ENCODE data around the gene MRPL46. TPM values are rescaled to one million over a fixed set of nuclear protein-coding genes. Genes with fewer than 3 reads are reported as not detected.
"Not testable (repeated sequence)": the region's sequence is repeated elsewhere in the genome, so short reads cannot be mapped to it uniquely, and the experiment has no call there.

Gene MRPL46
- total RNA-seq, 1 donor from 2014 or later = 12.0 TPM

DNA sequence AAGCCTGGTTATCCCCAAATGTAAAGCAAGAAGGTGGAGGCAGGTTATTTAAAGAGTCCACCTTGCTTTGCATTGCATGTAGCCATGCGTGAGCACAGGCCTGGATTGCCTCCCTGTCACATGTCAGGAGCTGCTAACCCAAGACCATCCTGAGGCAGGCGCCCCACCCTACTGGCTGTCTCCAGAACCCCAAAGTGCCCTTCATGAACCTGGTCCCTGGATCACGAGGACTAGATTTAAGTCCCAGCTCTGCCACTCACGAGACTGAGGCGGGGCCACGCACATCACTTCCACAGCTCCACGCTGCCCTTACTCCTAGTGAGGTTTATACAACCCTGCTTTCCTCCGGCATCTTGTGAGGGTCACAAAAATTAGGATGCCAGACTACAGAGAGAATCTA lies 17.6 kb downstream of the MRPL46 start:
- Histone ChIP-seq H3K27ac (ENCODE audit: low read depth, low read length) (no peak overlapping the region), H3K4me1 (ENCODE audit: control insufficient read depth in 3 of 3, insufficient read depth in 3 of 3, low read length in 3 of 3) (peaks cover 0 to 3% (median under 1%) of the 10 kb centered on the region in 3 donors), H3K9me3 (ENCODE audit: control insufficient read depth in 3 of 3, low read length in 3 of 3) (no peaks in the 10 kb centered on the region), H3K9ac (ENCODE audit: low read depth in 1 of 3, low read length in 3 of 3) (no peak overlapping the region), H3K27me3 (ENCODE audit: control insufficient read depth in 3 of 3, insufficient read depth in 3 of 3, low read length in 3 of 3) (peaks cover 0 to 7% (median 0%) of the 10 kb centered on the region in 3 donors), H3K4me3 (ENCODE audit: low read length in 3 of 3) (no peak overlapping the region), H3K36me3 (ENCODE audit: control insufficient read depth in 3 of 3, insufficient read depth in 3 of 3, low read length in 3 of 3) (no peaks in the 10 kb centered on the region)

DNA sequence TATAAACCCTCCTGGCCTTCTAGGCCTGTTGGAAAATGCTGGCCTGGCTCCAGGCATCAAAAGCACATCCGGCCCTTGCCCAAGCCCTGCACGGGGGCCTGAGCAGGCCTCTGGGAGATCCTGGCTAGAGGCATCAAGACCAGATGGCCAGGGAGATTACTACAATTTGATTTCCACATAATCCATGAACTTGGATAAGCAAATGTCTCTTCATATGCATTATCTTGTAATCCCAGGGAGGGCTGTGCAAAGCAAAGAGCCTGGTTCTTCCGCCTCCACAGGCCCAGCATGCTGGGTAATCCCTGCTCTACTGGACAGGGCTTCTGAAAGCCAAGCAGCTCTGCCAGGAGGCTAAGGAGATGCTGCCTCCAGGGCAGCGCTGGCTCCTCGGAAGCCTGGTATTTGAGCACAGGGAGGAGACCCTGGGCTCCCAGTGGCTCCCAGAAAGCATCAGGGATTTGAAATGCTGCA lies 18.2 kb downstream of the MRPL46 start:
- Histone ChIP-seq H3K27me3 (ENCODE audit: control insufficient read depth in 3 of 3, insufficient read depth in 3 of 3, low read length in 3 of 3) (peaks cover 0 to 7% (median 0%) of the 10 kb centered on the region in 3 donors), H3K9me3 (ENCODE audit: control insufficient read depth in 3 of 3, low read length in 3 of 3) (no peaks in the 10 kb centered on the region), H3K36me3 (ENCODE audit: control insufficient read depth in 3 of 3, insufficient read depth in 3 of 3, low read length in 3 of 3) (no peaks in the 10 kb centered on the region), H3K4me1 (ENCODE audit: control insufficient read depth in 3 of 3, insufficient read depth in 3 of 3, low read length in 3 of 3) (no peaks in the 10 kb centered on the region), H3K27ac (ENCODE audit: low read depth, low read length) (no peak overlapping the region), H3K9ac (ENCODE audit: low read depth in 1 of 3, low read length in 3 of 3) (no peak overlapping the region), H3K4me3 (ENCODE audit: low read length in 3 of 3) (no peak overlapping the region)

DNA sequence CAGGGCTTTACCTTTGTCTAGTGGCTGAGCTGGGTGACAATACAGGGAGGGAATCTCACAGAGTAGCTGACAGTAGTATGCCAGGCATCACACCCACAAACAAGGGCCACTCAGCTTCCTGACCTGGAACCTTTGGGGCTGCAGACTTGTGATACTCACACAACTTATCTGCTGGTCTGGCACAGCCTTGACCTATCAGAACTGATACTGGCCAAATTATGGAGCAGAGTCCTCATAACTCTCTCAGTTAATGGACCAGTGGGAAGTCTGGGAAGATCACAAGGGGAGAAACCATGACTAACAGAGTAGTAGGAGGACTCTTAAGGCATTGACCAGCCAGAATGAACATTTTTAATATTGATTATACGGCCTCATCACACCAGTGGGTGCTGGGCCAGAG lies 19.4 kb downstream of the MRPL46 start:
- peaks cover 0 to 7% (median 0%) of the 10 kb centered on the region in 3 donors for H3K27me3 ChIP-seq (ENCODE audit: control insufficient read depth in 3 of 3, insufficient read depth in 3 of 3, low read length in 3 of 3)
- no peaks in the 10 kb centered on the region for H3K9me3 ChIP-seq (ENCODE audit: control insufficient read depth in 3 of 3, low read length in 3 of 3)
- H3K4me1 ChIP-seq (ENCODE audit: control insufficient read depth in 3 of 3, insufficient read depth in 3 of 3, low read length in 3 of 3) = no peaks in the 10 kb centered on the region
- H3K36me3 ChIP-seq (ENCODE audit: control insufficient read depth in 3 of 3, insufficient read depth in 3 of 3, low read length in 3 of 3) = no peaks in the 10 kb centered on the region
- no peak overlapping the region for H3K9ac ChIP-seq (ENCODE audit: low read depth in 1 of 3, low read length in 3 of 3)
- H3K27ac ChIP-seq (ENCODE audit: low read depth, low read length) = no peak overlapping the region
- H3K4me3 ChIP-seq (ENCODE audit: low read length in 3 of 3) = no peak overlapping the region

GRCh38 chr15:88447206-88447605 lies 20.0 kb downstream of the MRPL46 start:
- no peak overlapping the region for H3K27ac ChIP-seq (ENCODE audit: low read depth, low read length)
- H3K4me1 ChIP-seq (ENCODE audit: control insufficient read depth in 3 of 3, insufficient read depth in 3 of 3, low read length in 3 of 3) = no peaks in the 10 kb centered on the region
- H3K36me3 ChIP-seq (ENCODE audit: control insufficient read depth in 3 of 3, insufficient read depth in 3 of 3, low read length in 3 of 3) = no peaks in the 10 kb centered on the region
- H3K9me3 ChIP-seq (ENCODE audit: control insufficient read depth in 3 of 3, low read length in 3 of 3) = no peaks in the 10 kb centered on the region
- no peak overlapping the region for H3K4me3 ChIP-seq (ENCODE audit: low read length in 3 of 3)
- peaks cover 0 to 7% (median 0%) of the 10 kb centered on the region in 3 donors for H3K27me3 ChIP-seq (ENCODE audit: control insufficient read depth in 3 of 3, insufficient read depth in 3 of 3, low read length in 3 of 3)
- H3K9ac ChIP-seq (ENCODE audit: low read depth in 1 of 3, low read length in 3 of 3) = no peak overlapping the region

- Histone ChIP-seq H3K4me1 (ENCODE audit: control insufficient read depth in 3 of 3, insufficient read depth in 3 of 3, low read length in 3 of 3) (no peaks in the 10 kb centered on the region), H3K36me3 (ENCODE audit: control insufficient read depth in 3 of 3, insufficient read depth in 3 of 3, low read length in 3 of 3) (no peaks in the 10 kb centered on the region), H3K4me3 (ENCODE audit: low read length in 3 of 3) (no peak overlapping the region), H3K27me3 (ENCODE audit: control insufficient read depth in 3 of 3, insufficient read depth in 3 of 3, low read length in 3 of 3) (peaks cover 3 to 16% (median 7%) of the 10 kb centered on the region in 3 donors), H3K9me3 (ENCODE audit: control insufficient read depth in 3 of 3, low read length in 3 of 3) (no peaks in the 10 kb centered on the region), H3K27ac (ENCODE audit: low read depth, low read length) (no peak overlapping the region), H3K9ac (ENCODE audit: low read depth in 1 of 3, low read length in 3 of 3) (no peak overlapping the region)
Observed at GRCh38 chr15:88441076-88441730, 26.0 kb downstream of the MRPL46 start.

DNA sequence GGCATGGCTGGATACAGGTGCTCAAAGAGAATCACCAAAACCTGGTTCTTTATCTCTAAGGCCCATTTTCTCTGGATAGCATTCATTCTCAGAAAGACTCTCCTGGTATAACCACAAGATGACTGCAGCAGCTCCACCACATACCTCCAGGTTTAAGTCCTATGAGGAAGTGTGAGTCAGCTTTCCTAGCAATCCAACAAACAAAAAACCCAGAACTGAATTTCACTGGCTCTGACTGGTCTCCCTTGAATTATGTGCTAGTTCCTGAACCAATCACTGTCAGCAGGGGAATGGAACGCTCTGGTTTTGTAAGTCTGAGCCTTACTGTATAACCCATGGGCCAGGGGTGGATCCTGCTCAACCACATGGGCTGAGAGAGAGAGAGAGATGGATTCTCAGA lies 27.2 kb downstream of the MRPL46 start:
- no peak overlapping the region for H3K27ac ChIP-seq (ENCODE audit: low read depth, low read length)
- no peak overlapping the region for H3K9ac ChIP-seq (ENCODE audit: low read depth in 1 of 3, low read length in 3 of 3)
- no peaks in the 10 kb centered on the region for H3K4me1 ChIP-seq (ENCODE audit: control insufficient read depth in 3 of 3, insufficient read depth in 3 of 3, low read length in 3 of 3)
- peaks cover 3 to 16% (median 7%) of the 10 kb centered on the region in 3 donors for H3K27me3 ChIP-seq (ENCODE audit: control insufficient read depth in 3 of 3, insufficient read depth in 3 of 3, low read length in 3 of 3)
- H3K4me3 ChIP-seq (ENCODE audit: low read length in 3 of 3) = no peak overlapping the region
- H3K9me3 ChIP-seq (ENCODE audit: control insufficient read depth in 3 of 3, low read length in 3 of 3) = no peaks in the 10 kb centered on the region
- H3K36me3 ChIP-seq (ENCODE audit: control insufficient read depth in 3 of 3, insufficient read depth in 3 of 3, low read length in 3 of 3) = no peaks in the 10 kb centered on the region

DNA sequence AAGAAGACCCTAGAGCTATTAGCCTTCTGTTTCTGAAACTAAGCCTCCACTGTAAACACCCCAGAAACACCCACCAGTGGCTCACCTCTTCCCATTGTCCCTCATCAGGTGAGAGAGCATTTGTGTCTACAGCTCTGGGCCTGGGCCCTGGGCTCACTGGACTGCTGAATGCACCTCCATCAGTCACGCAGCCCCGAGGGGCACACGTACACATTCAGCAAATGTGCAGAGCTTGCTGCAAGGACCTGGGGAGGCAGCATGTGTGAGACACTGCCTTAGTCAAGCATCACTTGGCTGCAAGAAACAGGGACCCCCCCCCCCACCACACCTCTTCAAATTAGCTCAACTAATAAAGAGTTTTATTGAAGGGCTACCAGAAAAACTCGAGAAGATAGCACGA lies 29.0 kb downstream of the MRPL46 start:
- H3K36me3 ChIP-seq (ENCODE audit: control insufficient read depth in 3 of 3, insufficient read depth in 3 of 3, low read length in 3 of 3) = no peaks in the 10 kb centered on the region
- peaks cover 3 to 16% (median 7%) of the 10 kb centered on the region in 3 donors for H3K27me3 ChIP-seq (ENCODE audit: control insufficient read depth in 3 of 3, insufficient read depth in 3 of 3, low read length in 3 of 3)
- H3K4me1 ChIP-seq (ENCODE audit: control insufficient read depth in 3 of 3, insufficient read depth in 3 of 3, low read length in 3 of 3) = no peaks in the 10 kb centered on the region
- H3K9me3 ChIP-seq (ENCODE audit: control insufficient read depth in 3 of 3, low read length in 3 of 3) = no peaks in the 10 kb centered on the region
- no peak overlapping the region for H3K4me3 ChIP-seq (ENCODE audit: low read length in 3 of 3)
- H3K9ac ChIP-seq (ENCODE audit: low read depth in 1 of 3, low read length in 3 of 3) = no peak overlapping the region
- no peak overlapping the region for H3K27ac ChIP-seq (ENCODE audit: low read depth, low read length)

- H3K27me3 ChIP-seq (ENCODE audit: control insufficient read depth in 3 of 3, insufficient read depth in 3 of 3, low read length in 3 of 3) = peaks cover 7 to 17% (median 7%) of the 10 kb centered on the region in 3 donors
- H3K9ac ChIP-seq (ENCODE audit: low read depth in 1 of 3, low read length in 3 of 3); H3K9me3 ChIP-seq (ENCODE audit: control insufficient read depth in 3 of 3, low read length in 3 of 3); H3K4me1 ChIP-seq (ENCODE audit: control insufficient read depth in 3 of 3, insufficient read depth in 3 of 3, low read length in 3 of 3); H3K36me3 ChIP-seq (ENCODE audit: control insufficient read depth in 3 of 3, insufficient read depth in 3 of 3, low read length in 3 of 3); H3K4me3 ChIP-seq (ENCODE audit: low read length in 3 of 3); H3K27ac ChIP-seq (ENCODE audit: low read depth, low read length): not testable (repeated sequence)
Observed at GRCh38 chr15:88434106-88434505, 33.1 kb downstream of the MRPL46 start.

DNA sequence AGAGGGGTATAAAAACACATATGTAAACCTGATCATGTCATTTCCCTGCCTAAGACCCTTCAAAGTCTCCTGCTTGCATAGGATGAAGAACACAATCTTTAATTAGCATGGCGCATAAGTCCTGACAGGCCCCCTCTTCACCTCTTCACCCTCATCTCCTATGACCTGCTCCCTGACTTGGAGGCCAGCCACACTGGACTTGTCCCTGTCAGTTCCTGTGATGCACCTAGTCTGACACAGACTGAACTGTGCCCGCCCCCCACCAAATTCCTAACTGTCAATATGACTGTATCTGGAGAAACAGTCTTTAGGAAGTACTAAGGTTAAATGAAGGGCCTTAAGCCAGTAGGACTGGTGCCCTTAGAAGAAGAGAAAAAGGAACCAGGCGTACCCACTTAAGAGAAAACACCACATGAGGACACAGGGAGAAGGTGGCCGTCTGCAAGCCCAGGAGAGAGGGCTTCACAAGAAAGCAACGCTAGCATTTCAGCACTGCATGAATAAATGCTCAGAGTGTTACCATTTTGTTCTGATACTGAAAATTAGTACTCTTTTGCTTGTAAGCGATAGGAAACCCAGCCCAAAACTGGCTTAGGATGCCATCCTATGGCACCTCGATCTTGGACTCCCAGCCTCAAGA lies 34.0 kb downstream of the MRPL46 start:
- Histone ChIP-seq H3K27ac (ENCODE audit: low read depth, low read length) (no peak overlapping the region), H3K4me3 (ENCODE audit: low read length in 3 of 3) (no peak overlapping the region)

GRCh38 chr15:88431441-88431840 lies 35.7 kb downstream of the MRPL46 start:
- H3K27ac ChIP-seq (ENCODE audit: low read depth, low read length) = no peak overlapping the region
- H3K4me3 ChIP-seq (ENCODE audit: low read length in 3 of 3) = no peak overlapping the region
- no peak overlapping the region for H3K9ac ChIP-seq (ENCODE audit: low read depth in 1 of 3, low read length in 3 of 3)
- H3K27me3 ChIP-seq (ENCODE audit: control insufficient read depth in 3 of 3, insufficient read depth in 3 of 3, low read length in 3 of 3) = peaks cover 3 to 4% (median 4%) of the 10 kb centered on the region in 3 donors
- H3K36me3 ChIP-seq (ENCODE audit: control insufficient read depth in 3 of 3, insufficient read depth in 3 of 3, low read length in 3 of 3) = no peaks in the 10 kb centered on the region
- H3K4me1 ChIP-seq (ENCODE audit: control insufficient read depth in 3 of 3, insufficient read depth in 3 of 3, low read length in 3 of 3) = no peaks in the 10 kb centered on the region
- H3K9me3 ChIP-seq (ENCODE audit: control insufficient read depth in 3 of 3, low read length in 3 of 3) = no peaks in the 10 kb centered on the region

More for the DNA sequence above, 34.0 kb downstream of the MRPL46 start:
- Histone ChIP-seq H3K36me3 (ENCODE audit: control insufficient read depth in 3 of 3, insufficient read depth in 3 of 3, low read length in 3 of 3) (no peaks in the 10 kb centered on the region), H3K9me3 (ENCODE audit: control insufficient read depth in 3 of 3, low read length in 3 of 3) (no peaks in the 10 kb centered on the region), H3K27me3 (ENCODE audit: control insufficient read depth in 3 of 3, insufficient read depth in 3 of 3, low read length in 3 of 3) (peaks cover 3 to 14% (median 8%) of the 10 kb centered on the region in 3 donors), H3K9ac (ENCODE audit: low read depth in 1 of 3, low read length in 3 of 3) (no peak overlapping the region), H3K4me1 (ENCODE audit: control insufficient read depth in 3 of 3, insufficient read depth in 3 of 3, low read length in 3 of 3) (no peaks in the 10 kb centered on the region)

Data from skeletal muscle tissue (tissue), 4 donors.